Progenitor cell of endocrine pancreas (in vitro differentiated cells): ENCODE measurements around the gene DPP8. TPM values are rescaled to one million over a fixed set of nuclear protein-coding genes. Genes with fewer than 3 reads are reported as not detected.

ENCODE experiments used
- DNase-seq: peaks from one replicate; pipeline ENCODE4 v3.0.0; 2021; ENCODE audit warnings: low spot score; ENCODE audit not compliant: unreplicated experiment
- H3K27ac Mint-ChIP-seq: 2 replicates; pipeline ENCODE4 v1.8.0; 2021; ENCODE audit warnings: mild to moderate bottlenecking, moderate library complexity, mixed read lengths
- H3K27me3 Mint-ChIP-seq: 2 replicates; pipeline ENCODE4 v1.8.0; 2021; ENCODE audit warnings: mixed read lengths
- H3K36me3 Mint-ChIP-seq: 2 replicates; pipeline ENCODE4 v1.8.0; 2022; ENCODE audit warnings: mixed read lengths; ENCODE audit not compliant: insufficient read depth
- H3K4me1 Mint-ChIP-seq: 2 replicates; pipeline ENCODE4 v1.8.0; 2021; ENCODE audit warnings: low read depth, mixed read lengths
- H3K4me3 Mint-ChIP-seq: 2 replicates; pipeline ENCODE4 v1.8.0; 2021; ENCODE audit warnings: low read depth, mild to moderate bottlenecking, moderate library complexity, mixed read lengths
- H3K9me3 Mint-ChIP-seq: 2 replicates; pipeline ENCODE4 v1.8.0; 2021; ENCODE audit warnings: low read depth, mixed read lengths
- CTCF ChIP-seq: fragments of 200-600 bp; sonication (generic); IDR thresholded peaks from one replicate; pipeline ENCODE4 v1.5.0; 2021; ENCODE audit warnings: antibody characterized with exemption, mild to moderate bottlenecking; ENCODE audit not compliant: unreplicated experiment
- total RNA-seq: library from RNA; stranded (reverse); gene quantifications from 2 replicates; pipeline ENCODE4 v1.2.1, GENCODE V29; 2021

DPP8 gene
- total RNA-seq, 1 donor from 2014 or later, result 30.7 TPM

DNA sequence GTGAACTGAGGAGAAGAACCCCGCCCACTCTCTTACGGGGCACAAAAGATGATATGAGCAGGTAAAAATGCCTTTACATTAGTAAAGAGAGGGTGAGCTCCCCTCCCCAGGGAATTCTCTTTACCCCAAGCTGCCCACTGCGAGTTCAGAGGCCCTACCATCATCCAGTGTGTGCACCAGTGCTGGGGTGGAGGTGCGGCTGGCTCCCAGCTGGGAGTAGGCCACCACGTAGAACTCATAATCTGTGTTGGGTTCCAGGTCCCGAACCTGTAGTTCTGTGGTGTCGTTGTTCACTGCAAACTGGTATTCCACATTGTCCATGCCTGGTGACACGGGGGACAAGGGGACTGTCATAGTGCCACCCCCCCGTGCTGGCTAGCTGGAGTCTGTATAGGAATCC lies 122.6 kb downstream of the DPP8 start:
- DNase-seq, result no peak
- H3K27me3 Mint-ChIP-seq, result peaks cover 52% of the 10 kb centered on the region
- no peak overlapping the region for H3K4me3 Mint-ChIP-seq
- no peak for TF ChIP-seq CTCF
- H3K36me3 Mint-ChIP-seq, result no peaks in the 10 kb centered on the region
- peaks cover 22% of the 10 kb centered on the region for H3K4me1 Mint-ChIP-seq
- no peak overlapping the region for H3K27ac Mint-ChIP-seq
- no peaks in the 10 kb centered on the region for H3K9me3 Mint-ChIP-seq

- Mint-ChIP-seq H3K4me3 (no peak overlapping the region), H3K9me3 (no peaks in the 10 kb centered on the region), H3K27ac (no peak overlapping the region), H3K4me1 (peaks cover 25% of the 10 kb centered on the region), H3K36me3 (no peaks in the 10 kb centered on the region), H3K27me3 (peaks cover 50% of the 10 kb centered on the region)
- TF ChIP-seq CTCF, result no peak
- DNase-seq, result no peak
Observed at GRCh38 chr15:65394280-65394789, 123.2 kb downstream of the DPP8 start.

GRCh38 chr15:65393557-65393956 lies 123.9 kb downstream of the DPP8 start:
- peaks cover 45% of the 10 kb centered on the region for H3K27me3 Mint-ChIP-seq
- peaks cover 25% of the 10 kb centered on the region for H3K4me1 Mint-ChIP-seq
- H3K27ac Mint-ChIP-seq, result no peak overlapping the region
- no peak for DNase-seq
- no peak overlapping the region for H3K4me3 Mint-ChIP-seq
- no peaks in the 10 kb centered on the region for H3K9me3 Mint-ChIP-seq
- no peaks in the 10 kb centered on the region for H3K36me3 Mint-ChIP-seq
- TF ChIP-seq CTCF, result no peak

DNA sequence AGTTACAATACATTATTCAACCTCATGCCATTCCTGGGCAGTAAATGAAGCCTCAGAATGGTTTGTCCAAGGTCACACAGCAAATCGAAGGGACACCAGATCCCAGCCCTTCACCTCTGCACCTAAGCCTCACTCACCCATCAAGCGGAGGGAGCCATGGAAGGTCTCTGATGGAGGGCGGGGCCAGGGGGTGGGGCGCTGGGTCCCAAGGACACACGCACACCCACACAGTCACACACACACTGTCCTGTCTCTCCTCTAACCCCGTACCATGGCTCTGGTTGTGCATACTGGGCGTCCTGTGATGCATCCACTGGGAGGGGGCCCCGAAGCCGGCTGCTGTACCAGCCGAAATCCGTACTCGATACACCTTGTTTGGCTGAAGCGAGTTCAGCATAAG lies 124.4 kb downstream of the DPP8 start:
- TF ChIP-seq CTCF, result no peak
- H3K27ac Mint-ChIP-seq, result no peak overlapping the region
- H3K27me3 Mint-ChIP-seq, result peaks cover 44% of the 10 kb centered on the region
- peaks cover 25% of the 10 kb centered on the region for H3K4me1 Mint-ChIP-seq
- no peak for DNase-seq
- no peaks in the 10 kb centered on the region for H3K9me3 Mint-ChIP-seq
- H3K4me3 Mint-ChIP-seq, result no peak overlapping the region
- no peaks in the 10 kb centered on the region for H3K36me3 Mint-ChIP-seq

Other genes starting within 250 kb of the DPP8 start
- gene PARP16, start 230.8 kb downstream of the DPP8 start, total RNA-seq, result 10.5 and 12.6 TPM in 2 replicates
- not detected in 2 replicates for gene RNU5A-1, start 221.6 kb downstream of the DPP8 start, total RNA-seq
- gene RNU5B-1, start 213.0 kb downstream of the DPP8 start, total RNA-seq, result 41.3 and 48.7 TPM in 2 replicates
- 125 and 138 TPM in 2 replicates for gene IGDCC3, start 139.7 kb downstream of the DPP8 start, total RNA-seq
- 11.5 and 12.8 TPM in 2 replicates for gene IGDCC4, start 94.7 kb downstream of the DPP8 start, total RNA-seq
- gene HACD3, start 12.8 kb upstream of the DPP8 start, total RNA-seq, result 152 and 156 TPM in 2 replicates
- 62.6 and 65.7 TPM in 2 replicates for gene INTS14, start 93.4 kb upstream of the DPP8 start, total RNA-seq
- 9.6 and 10.3 TPM in 2 replicates for gene SLC24A1, start 104.2 kb upstream of the DPP8 start, total RNA-seq